Epithelial cell of umbilical artery (primary cell): ENCODE measurements around the gene EXD2. TPM values are rescaled to one million over a fixed set of nuclear protein-coding genes. Genes with fewer than 3 reads are reported as not detected.

Source experiments
- total RNA-seq: library from RNA; depleted of rRNA; stranded (reverse); fragments of >200 nt; gene quantifications from 2 replicates; pipeline ENCODE4 v1.2.3, GENCODE V29; 2014

Gene EXD2
- 15.9 and 22.3 TPM in 2 replicates for total RNA-seq

GRCh38 chr14:69191340-69192111 is at the start of gene EXD2:
EXD2 (plus strand) TSS chr14:69191498; CDS start chr14:69209471, 17,973 bp downstream.

GRCh38 chr14:69152902-69153151 is 38.5 kb upstream of the EXD2 start, which contains the start of gene DCAF5:
DCAF5 (minus strand) TSS chr14:69153119; CDS start chr14:69152978, 141 bp downstream.

GRCh38 chr14:69259527-69260189 is 68.4 kb downstream of the EXD2 start, which contains the start of gene GALNT16:
GALNT16 (plus strand) TSS chr14:69260158; CDS start chr14:69260291, 133 bp downstream.

Other genes with a start within 250 kb of the EXD2 start
- gene ACTN1, start 212.2 kb upstream of the EXD2 start, total RNA-seq: 174 and 177 TPM in 2 replicates
- 11.1 and 13.6 TPM in 2 replicates for gene DCAF5, start 38.4 kb upstream of the EXD2 start, total RNA-seq
- gene GALNT16, start 68.7 kb downstream of the EXD2 start, total RNA-seq: 0.30 and 0.65 TPM in 2 replicates
- 178 and 191 TPM in 2 replicates for gene ERH, start 206.8 kb downstream of the EXD2 start, total RNA-seq
- 96.2 and 115 TPM in 2 replicates for gene SLC39A9, start 207.2 kb downstream of the EXD2 start, total RNA-seq